AG20443 (cell line): ENCODE results near the gene PTPN4.

Experiments
- DNase-seq: peaks from one replicate; pipeline ENCODE4 v3.0.0; 2012; ENCODE audit warnings: low spot score, mixed read lengths

PTPN4 gene

GRCh38 chr2:119808516-119809147, 48.9 kb downstream of the PTPN4 start:
- DNase-seq = no peak

- peak; percentile 73 for DNase-seq
These were observed 49.8 kb downstream of the PTPN4 start for GRCh38 chr2:119809339-119810048.

GRCh38 chr2:119810049-119810630, 50.4 kb downstream of the PTPN4 start:
- DNase-seq = no peak

GRCh38 chr2:119814216-119814615, 54.5 kb downstream of the PTPN4 start:
- DNase-seq = no peak

- no peak for DNase-seq
These were observed 59.1 kb downstream of the PTPN4 start for GRCh38 chr2:119818792-119819191.

GRCh38 chr2:119819846-119820245, 60.1 kb downstream of the PTPN4 start:
- DNase-seq = no peak

- peak; percentile 36 for DNase-seq
These were observed 60.6 kb downstream of the PTPN4 start for GRCh38 chr2:119820275-119820674.

GRCh38 chr2:119821266-119821665, 61.5 kb downstream of the PTPN4 start:
- DNase-seq = no peak

- DNase-seq = peak; percentile 58
These were observed 64.1 kb downstream of the PTPN4 start for GRCh38 chr2:119823734-119824334.

GRCh38 chr2:119826370-119826961, 66.7 kb downstream of the PTPN4 start:
- DNase-seq = peak; percentile 18

- DNase-seq = no peak
These were observed 68.3 kb downstream of the PTPN4 start for GRCh38 chr2:119827866-119828507.

- DNase-seq = no peak
These were observed 76.9 kb downstream of the PTPN4 start for GRCh38 chr2:119836455-119837142.

- DNase-seq = no peak
These were observed 77.6 kb downstream of the PTPN4 start for GRCh38 chr2:119837350-119837749.

- DNase-seq = no peak
These were observed 78.0 kb downstream of the PTPN4 start for GRCh38 chr2:119837759-119838158.

- no peak for DNase-seq
These were observed 78.5 kb downstream of the PTPN4 start for GRCh38 chr2:119838179-119838578.

GRCh38 chr2:119841550-119841949, 81.8 kb downstream of the PTPN4 start:
- no peak for DNase-seq

GRCh38 chr2:119846021-119846420, 86.3 kb downstream of the PTPN4 start:
- no peak for DNase-seq

GRCh38 chr2:119849838-119850565, 90.3 kb downstream of the PTPN4 start:
- DNase-seq = peak; percentile 21

GRCh38 chr2:119852214-119852613, 92.5 kb downstream of the PTPN4 start:
- no peak for DNase-seq

- no peak for DNase-seq
These were observed 94.2 kb downstream of the PTPN4 start for GRCh38 chr2:119853777-119854399.
